HG03060 (cell line): ENCODE data around the gene ACE.

ENCODE experiments used
- ATAC-seq: cut with Tn5 transposase; IDR thresholded peaks from one replicate; pipeline ENCODE4 v1.9.1; 2021; ENCODE audit warnings: low read depth, moderate number of reproducible peaks; ENCODE audit not compliant: unreplicated experiment

ACE gene

DNA sequence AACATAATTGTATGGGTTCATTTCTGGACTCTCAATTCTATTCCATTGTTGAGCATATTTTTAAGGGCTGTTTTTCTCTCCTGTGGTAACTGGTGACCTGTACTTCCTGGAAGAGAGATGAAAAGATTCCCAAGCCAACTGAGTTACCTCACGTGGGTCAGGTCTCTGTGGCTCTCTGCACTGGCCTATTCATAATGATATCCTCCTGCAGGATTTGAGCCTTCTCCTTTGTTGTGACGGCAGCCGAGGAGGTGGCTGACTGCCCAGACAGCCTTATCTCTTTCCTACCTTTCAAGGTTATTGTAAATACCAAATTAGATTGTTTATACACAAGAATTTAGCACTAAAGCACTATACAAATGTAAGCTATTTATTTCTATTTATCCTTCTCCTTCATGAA is 2.7 kb upstream of the ACE start:
- no peak for ATAC-seq

DNA sequence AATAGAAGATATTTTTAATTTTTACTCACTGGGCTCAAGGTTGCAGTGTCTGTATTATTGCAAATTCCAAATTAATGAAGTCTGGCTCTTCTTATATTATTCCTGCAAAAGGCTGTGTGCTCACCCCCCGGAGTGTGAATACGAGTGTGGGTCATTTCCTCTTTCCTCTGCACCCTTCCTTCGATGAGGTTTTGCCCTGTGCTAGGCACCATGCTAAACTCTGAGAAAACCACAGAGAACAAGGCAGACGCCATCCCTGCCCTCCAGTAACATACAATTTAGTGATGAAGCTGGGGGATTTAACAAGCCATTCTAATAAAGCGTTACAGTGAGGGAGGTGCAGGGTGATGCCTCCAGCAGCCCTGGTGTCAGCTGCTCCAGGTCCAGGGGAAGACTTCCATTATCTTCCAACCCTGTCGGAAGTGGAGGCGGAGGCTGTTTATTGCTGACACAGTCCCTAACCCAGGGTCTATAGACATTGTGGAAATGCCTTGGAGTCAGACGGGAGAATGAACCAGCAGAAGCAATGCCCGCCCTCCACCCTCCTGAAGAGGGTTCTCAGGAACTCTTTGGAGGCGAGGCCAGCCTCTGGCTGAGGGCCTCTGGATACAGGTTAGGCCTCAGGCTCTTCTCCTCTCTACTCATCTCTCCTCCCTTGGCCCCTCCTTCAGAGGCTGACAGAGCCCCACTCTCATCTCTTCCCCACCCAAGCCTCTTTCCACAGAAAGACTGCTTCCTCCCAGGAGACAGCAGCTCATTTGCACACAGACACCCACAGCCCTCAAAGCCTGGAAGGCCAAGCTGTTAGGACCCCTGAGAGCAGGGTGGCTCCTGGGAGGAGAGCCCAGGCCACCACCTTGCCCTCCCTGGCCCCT is 2.0 kb upstream of the ACE start:
- ATAC-seq = no peak

DNA sequence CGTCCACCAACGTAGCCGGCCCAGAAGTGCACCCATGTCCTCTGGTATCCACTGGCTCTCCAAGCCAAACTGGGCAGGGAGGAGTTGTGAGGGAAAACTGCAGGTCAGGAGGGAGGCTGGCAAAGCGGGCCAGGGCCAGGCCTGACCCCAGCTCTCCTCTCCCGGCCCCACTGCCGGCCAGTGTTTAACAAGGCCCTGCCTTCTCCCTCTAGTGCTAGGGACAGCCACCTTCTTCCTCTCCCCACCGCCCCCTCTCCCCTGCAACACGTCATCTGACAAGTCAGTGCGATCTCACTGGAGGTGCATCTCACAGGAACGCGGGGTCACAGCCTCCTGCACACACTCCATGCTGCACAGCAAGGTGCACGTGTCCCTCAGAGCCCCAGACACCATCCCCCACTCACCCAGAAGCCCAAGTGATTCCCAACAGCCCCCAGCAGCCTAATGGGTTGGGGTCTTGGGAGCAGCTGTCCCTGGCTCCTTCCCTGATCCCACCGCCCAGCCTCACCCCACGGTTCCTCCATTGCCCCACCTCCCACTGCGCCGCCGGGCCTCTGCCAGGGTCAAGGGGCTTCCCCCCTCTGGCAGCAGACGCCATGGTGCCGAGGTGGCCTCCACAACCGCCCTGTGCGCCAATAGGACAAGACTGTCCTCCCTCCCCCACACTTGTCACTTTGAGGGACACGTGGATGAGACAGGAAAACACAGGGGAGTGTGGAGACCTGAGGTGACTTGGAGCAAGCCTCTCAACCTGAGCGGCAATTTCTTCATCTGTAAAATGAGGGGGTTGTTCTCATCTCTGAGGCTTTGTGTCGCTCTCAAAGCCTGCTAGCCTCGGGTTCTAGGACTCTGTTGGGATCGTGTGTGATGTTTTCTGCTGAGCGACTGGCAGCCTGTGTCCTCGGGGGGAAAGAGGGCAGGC is 1.1 kb upstream of the ACE start:
- no peak for ATAC-seq

DNA sequence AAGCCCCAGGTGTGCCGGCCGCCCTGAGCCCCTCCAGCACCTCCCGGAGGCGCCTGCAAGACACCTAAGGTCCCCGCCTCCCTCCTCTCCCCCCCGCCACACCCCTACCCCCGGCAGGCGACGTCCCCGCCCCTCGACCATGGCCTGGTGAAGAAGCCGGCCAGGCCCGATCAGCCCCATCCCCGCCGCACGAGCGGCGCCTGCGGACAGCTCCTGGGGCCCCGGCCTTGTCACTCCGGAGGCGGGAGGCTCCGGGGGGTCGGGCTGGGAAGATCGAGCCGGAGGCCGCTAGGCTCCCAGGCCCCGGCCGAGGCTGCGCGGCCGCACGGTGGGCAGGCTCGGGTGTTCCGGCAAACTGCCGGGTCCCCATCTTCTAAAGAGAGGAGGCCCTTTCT is 405 bp upstream of the ACE start:
- no peak for ATAC-seq

DNA sequence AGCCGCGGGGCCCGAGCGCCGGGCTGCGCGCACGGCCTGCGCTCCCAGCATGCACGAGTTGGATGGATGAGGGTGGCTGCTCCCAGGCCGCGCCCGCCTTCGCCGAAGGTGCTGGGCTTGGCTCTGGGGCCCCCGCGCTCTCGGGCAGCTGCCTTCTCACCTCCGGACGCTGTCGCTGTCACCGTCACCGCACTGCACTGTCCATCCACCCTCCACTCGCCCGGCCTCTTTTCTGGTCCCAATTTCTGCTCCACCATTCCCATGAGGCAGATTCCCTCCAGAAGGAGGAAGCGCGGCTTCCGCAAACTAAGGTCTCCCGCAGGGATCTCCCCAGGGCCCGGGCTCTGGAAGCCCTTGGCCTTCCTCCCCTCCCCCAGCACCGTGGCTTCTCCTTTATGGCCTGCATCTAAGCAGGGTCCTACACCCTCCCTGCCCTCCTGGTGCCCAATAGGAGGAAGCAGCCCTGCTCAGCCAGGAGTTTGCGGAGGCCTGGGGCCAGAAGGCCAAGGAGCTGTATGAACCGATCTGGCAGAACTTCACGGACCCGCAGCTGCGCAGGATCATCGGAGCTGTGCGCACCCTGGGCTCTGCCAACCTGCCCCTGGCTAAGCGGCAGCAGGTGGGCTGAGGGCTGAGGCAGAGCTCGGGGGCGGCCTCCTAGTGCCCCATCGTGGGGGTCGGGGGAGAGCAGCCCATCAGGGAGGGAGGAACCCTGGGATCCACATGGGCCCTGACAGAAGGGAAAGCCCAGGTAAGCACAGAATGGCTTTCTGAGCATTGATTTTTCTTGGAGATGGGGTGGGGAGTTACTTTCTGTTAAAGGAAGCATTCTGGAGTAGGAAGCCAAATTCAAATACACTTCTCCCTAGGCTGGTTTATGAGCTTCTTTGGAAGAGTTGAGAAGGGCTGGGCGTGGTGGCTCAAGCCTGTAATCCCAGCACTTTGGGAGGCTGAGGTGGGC is 899 bp downstream of the ACE start:
- ATAC-seq = no peak

DNA sequence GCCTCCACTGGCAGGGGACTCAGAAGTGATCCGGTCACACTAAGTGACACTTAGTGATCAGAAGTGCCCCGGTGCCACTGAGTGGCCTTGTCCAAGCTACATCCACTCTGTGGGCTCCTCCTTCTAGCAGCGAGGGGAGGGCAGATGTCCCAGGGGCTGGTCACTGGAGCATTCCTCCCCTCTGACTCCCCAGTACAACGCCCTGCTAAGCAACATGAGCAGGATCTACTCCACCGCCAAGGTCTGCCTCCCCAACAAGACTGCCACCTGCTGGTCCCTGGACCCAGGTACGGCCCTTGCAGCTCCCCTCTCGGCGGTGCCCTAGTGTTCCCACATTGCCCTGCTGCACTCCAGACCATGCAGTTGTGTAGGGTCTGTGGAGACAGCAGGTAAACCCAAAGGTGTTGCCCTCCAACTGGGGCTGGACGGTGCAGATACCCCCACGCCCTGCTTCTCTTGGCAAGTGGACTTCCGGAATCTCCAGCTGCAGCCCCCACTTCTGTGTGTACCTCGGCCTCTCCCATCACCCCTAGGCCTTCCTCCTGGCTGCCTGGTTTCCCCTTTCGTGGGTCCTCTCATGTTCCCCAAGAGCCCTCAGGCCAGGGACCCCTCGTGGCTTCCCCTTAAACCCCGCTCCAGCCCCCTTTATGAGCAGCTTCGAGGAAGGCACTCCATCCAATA is 2.1 kb downstream of the ACE start:
- ATAC-seq = no peak

DNA sequence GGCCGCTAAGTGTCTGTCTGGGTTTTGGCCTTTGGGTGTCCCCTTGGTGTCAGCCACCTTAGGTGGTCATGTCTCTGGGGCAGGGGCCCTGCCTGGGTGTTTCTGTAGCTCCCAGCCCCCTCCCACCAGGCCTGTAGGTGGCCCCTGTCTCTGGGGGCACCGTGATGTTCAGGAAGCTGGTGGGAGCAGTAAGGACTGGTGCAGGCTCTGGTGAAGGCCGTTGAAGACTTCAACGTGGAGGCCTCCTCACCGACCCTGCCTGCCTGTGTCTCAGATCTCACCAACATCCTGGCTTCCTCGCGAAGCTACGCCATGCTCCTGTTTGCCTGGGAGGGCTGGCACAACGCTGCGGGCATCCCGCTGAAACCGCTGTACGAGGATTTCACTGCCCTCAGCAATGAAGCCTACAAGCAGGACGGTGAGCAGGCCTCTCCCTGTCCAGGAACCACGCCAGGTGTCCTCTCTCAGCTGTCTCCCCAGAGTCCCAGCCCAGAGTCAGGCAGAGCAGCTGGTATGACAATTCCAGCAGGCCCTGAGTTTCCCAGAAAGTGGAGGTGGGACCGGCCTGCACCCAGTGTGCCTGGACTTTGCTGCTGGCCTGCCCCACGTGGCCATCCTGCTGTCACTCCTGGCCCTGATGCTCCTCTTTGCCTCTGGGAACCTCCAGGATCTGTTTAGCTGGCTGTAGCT is 2.8 kb downstream of the ACE start:
- ATAC-seq = no peak

DNA sequence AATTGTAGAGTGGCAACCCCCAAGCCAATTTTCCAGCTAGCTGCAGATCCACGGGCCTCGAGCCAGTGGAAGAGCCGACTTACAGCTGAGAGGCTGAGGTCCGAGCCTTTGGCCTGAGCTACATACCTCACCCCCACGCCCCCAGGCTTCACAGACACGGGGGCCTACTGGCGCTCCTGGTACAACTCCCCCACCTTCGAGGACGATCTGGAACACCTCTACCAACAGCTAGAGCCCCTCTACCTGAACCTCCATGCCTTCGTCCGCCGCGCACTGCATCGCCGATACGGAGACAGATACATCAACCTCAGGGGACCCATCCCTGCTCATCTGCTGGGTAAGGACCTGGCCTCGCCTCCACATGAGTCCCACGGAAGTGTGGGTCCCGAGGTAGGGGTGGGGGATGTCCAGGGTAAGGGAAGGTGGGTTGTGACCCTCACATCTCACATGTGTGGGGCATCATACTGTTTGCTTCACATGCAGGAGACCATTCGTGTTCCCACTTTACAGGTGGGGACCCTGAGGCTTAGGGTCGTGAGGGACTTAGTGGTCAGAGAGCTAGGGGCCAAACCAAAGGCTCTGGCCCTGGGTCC is 3.4 kb downstream of the ACE start:
- ATAC-seq = no peak

DNA sequence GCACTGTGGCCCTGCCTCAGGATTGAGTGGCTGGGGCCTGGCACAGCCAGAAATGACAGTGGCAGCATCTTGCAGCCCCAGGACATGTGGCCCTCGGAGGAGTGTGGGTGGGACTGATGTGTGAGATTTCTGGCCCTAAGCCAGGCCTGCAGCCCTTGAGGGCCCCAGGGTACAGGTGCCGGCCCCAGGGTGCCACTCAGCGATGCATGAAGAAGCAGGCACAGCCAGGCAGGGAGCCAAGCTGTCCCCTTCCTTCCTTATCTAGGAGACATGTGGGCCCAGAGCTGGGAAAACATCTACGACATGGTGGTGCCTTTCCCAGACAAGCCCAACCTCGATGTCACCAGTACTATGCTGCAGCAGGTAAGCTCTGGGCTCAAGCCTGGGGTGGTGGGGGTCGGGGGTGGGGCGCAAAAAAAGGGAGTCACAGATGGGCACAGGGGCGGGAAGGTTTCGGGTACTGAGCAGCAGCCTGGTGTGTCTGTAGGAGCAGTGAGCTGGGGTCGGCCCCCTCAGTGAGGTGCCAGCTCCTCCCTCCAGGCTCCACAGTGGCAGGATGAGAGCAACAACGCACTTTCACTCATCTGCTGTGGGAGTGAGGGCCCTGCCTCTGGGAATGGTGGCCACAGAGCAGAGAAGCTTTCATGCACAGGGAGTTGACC is 4.1 kb downstream of the ACE start:
- ATAC-seq = no peak

DNA sequence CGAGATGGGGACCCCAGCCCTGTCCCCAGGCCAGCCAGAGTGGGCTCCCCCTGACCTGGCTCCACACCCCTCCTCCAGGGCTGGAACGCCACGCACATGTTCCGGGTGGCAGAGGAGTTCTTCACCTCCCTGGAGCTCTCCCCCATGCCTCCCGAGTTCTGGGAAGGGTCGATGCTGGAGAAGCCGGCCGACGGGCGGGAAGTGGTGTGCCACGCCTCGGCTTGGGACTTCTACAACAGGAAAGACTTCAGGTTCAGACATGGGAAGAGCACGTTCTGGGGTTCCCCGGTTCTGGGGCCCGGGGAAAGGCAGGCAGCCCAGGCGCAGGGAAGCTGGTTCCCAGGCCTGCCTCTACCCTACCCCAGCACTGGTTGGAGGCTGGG is 4.6 kb downstream of the ACE start:
- ATAC-seq = no peak

DNA sequence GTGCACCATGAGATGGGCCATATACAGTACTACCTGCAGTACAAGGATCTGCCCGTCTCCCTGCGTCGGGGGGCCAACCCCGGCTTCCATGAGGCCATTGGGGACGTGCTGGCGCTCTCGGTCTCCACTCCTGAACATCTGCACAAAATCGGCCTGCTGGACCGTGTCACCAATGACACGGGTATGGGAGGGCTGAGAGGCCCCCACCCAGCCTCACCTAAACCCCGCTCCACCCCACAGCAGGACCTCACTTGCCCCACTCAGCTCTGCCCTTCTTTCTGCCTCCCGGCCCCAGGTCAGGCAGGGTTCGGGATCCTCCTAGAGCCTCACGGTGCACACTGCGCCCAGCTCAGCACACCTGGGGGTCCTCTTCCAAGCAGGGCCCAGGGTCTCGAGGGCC is 5.6 kb downstream of the ACE start:
- no peak for ATAC-seq

DNA sequence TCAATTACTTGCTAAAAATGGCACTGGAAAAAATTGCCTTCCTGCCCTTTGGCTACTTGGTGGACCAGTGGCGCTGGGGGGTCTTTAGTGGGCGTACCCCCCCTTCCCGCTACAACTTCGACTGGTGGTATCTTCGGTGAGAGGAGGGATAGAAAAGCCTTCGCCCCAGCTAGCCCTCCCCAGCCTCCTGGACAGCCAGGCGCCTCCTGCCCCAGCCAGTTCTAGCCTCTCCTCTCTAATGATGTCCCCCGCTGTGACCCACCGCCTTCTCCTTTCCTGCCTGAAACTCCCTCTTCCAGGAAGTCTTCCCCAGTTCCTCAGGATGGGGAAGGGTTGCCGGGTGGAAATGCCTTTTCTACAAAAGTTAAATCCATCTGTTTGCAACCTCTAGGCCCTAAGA is 6.2 kb downstream of the ACE start:
- ATAC-seq = no peak

DNA sequence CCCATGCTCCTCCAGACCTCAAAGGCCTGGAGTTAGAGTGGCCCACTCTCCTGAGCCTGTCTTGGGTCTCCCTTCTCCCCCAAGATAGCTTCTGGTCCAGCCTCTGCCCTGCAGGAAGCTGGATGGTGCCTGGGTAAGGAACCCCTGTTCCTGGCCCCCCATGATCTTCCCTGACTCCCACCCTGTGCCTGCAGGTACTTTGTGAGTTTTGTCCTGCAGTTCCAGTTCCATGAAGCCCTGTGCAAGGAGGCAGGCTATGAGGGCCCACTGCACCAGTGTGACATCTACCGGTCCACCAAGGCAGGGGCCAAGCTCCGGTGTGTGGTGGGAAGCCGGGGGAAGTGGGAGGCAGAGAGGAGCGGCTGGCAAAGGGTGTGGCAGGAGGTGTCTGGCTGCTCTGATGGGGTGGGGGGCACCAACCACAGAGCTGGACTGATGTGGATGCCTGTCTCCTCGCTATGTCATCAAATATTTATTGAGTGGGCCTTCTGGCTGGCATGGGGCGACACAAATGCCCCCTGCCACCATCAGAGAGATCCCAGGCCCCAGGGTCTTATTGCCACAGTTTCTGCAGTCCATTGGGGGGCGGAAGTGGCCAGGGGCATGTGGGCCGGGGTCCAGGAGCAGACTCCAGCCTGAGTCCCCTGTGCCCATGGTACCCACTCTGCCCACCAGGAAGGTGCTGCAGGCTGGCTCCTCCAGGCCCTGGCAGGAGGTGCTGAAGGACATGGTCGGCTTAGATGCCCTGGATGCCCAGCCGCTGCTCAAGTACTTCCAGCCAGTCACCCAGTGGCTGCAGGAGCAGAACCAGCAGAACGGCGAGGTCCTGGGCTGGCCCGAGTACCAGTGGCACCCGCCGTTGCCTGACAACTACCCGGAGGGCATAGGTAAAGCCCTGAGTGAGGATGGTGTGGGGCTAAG is 7.1 kb downstream of the ACE start:
- no peak for ATAC-seq

DNA sequence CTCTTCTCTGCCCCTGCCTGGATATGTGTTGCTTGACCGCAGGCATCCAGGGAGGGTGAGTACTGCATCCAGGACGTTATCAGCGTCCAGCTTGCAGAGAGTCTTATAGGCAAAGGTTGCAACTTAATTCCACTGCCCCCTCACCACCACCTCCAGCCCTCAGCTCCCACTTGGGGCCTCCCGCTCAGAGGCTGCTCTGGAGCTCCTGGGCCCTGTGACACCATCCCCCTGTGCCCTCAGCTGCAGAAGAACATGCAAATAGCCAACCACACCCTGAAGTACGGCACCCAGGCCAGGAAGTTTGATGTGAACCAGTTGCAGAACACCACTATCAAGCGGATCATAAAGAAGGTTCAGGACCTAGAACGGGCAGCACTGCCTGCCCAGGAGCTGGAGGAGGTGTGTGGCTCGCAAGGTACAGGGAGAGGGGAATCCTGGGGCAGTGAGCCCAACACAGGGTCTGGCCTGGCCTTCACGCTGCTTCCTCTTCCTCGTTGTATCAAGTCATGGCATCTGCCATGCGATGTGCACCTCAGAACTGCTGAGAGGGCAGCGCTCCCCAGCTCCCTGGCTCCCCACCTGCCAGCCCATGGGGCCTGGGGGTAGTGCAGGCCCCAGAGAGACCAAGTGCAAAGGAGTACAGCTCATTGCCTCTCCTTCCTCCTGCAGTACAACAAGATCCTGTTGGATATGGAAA is 9.6 kb downstream of the ACE start:
- ATAC-seq = no peak

DNA sequence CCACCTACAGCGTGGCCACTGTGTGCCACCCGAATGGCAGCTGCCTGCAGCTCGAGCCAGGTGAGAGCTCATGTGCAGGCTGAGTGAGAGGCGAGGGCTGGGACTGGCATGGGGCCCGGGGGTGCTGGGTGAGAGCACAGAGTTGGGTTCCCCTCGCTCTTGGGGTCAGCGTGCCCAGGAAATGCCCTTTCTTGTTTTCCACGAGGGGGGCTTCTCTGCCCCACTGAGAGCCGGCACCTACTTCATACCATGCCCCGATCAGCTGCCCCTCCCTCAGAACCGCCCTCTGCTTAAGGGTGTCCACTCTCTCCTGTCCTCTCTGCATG is 10.1 kb downstream of the ACE start:
- no peak for ATAC-seq

DNA sequence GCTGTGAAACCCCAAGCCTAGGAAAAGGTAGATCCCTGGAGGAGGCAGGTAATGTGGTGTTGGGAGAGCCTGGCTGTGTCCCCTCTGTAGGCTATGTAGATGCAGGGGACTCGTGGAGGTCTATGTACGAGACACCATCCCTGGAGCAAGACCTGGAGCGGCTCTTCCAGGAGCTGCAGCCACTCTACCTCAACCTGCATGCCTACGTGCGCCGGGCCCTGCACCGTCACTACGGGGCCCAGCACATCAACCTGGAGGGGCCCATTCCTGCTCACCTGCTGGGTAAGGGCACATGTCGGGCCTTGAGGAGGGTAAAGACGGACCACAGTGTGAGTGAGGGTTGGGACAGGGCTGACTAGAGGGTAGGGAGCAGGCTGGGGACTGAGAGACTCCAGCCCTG is 12.0 kb downstream of the ACE start:
- no peak for ATAC-seq

DNA sequence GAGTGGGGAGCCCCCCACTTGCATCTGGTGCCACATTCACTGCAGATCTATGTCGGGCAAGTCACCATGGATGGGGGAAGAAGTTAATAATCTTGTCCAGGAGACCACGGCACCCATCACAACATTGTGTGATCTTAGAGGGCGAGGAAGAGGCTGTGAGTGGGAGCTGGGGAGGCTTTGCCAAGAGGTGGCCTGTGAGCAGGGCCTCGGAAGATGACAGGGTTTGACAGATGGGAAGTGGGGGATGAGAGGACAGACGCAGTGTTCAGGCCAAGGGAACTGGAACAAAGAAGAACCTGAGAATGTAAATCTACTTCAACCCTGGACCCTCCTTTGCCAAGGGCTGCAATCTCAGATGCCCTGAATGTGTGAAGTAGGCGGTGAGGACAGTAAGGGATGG is 12.4 kb downstream of the ACE start:
- no peak for ATAC-seq
